ENCODE results near the gene PIPOX. TPM values are rescaled to one million over a fixed set of nuclear protein-coding genes. Genes with fewer than 3 reads are reported as not detected.

Gene PIPOX
- total and polyA plus RNA-seq, 2 experiments from 2014 or later: 10.2 to 15.8 TPM

GRCh38 chr17:29076722-29077121 is 33.8 kb downstream of the PIPOX start:
- Histone ChIP-seq H3K27ac (no peak overlapping the region), H3K27me3 (no peaks in the 10 kb centered on the region), H3K9me3 (ENCODE audit: low read depth) (no peaks in the 10 kb centered on the region), H4K20me1 (ENCODE audit: insufficient read depth, poor library complexity, severe bottlenecking) (no peaks in the 10 kb centered on the region), H3K4me3 (no peak overlapping the region), H2AFZ (no peak overlapping the region), H3K9me2 (replicated peaks; ENCODE audit: insufficient read depth) (no peaks in the 10 kb centered on the region), H3K36me3 (replicated peaks; ENCODE audit: insufficient read depth, low read depth) (no peaks in the 10 kb centered on the region), H3K4me1 (ENCODE audit: insufficient read depth) (no peaks in the 10 kb centered on the region), H3K4me2 (no peak overlapping the region), H3K79me2 (no peaks in the 10 kb centered on the region)
- DNase-seq (ENCODE audit: low spot score): no peak
- 94% methylated on average over 7 of the region's 7 CpGs for WGBS (ENCODE audit: low lambda C conversion rate, missing lambda C conversion rate)
- no peak for TF ChIP-seq EZH2phosphoT487 (IDR thresholded peaks at IDR 0.05; ENCODE audit: low read depth, severe bottlenecking, unreplicated experiment)
- no peak for TF ChIP-seq EZH2 (IDR thresholded peaks at IDR 0.05; ENCODE audit: borderline replicate concordance)
- no peak for TF ChIP-seq CTCF (IDR thresholded peaks at IDR 0.05; ENCODE audit: poor library complexity)

- no peaks in the 10 kb centered on the region for H3K79me2 ChIP-seq
- H2AFZ ChIP-seq: no peak overlapping the region
- no peaks in the 10 kb centered on the region for H3K36me3 ChIP-seq (replicated peaks; ENCODE audit: insufficient read depth, low read depth)
- H3K4me3 ChIP-seq: no peak overlapping the region
- H3K9me3 ChIP-seq (ENCODE audit: low read depth): no peaks in the 10 kb centered on the region
- no peak overlapping the region for H3K4me2 ChIP-seq
- 93% methylated on average over 7 of the region's 7 CpGs for WGBS (ENCODE audit: low lambda C conversion rate, missing lambda C conversion rate)
- no peaks in the 10 kb centered on the region for H4K20me1 ChIP-seq (ENCODE audit: insufficient read depth, poor library complexity, severe bottlenecking)
- no peaks in the 10 kb centered on the region for H3K9me2 ChIP-seq (replicated peaks; ENCODE audit: insufficient read depth)
- H3K4me1 ChIP-seq (ENCODE audit: insufficient read depth): no peaks in the 10 kb centered on the region
- TF ChIP-seq EZH2 (IDR thresholded peaks at IDR 0.05; ENCODE audit: borderline replicate concordance) (no peak), CTCF (IDR thresholded peaks at IDR 0.05; ENCODE audit: poor library complexity) (no peak), EZH2phosphoT487 (IDR thresholded peaks at IDR 0.05; ENCODE audit: low read depth, severe bottlenecking, unreplicated experiment) (no peak)
- no peak overlapping the region for H3K27ac ChIP-seq
- no peaks in the 10 kb centered on the region for H3K27me3 ChIP-seq
- DNase-seq (ENCODE audit: low spot score): no peak
These were observed 34.4 kb downstream of the PIPOX start for GRCh38 chr17:29077320-29077719.

- Histone ChIP-seq H3K27ac (no peak overlapping the region), H4K20me1 (ENCODE audit: insufficient read depth, poor library complexity, severe bottlenecking) (no peaks in the 10 kb centered on the region), H3K4me1 (ENCODE audit: insufficient read depth) (no peaks in the 10 kb centered on the region), H2AFZ (no peak overlapping the region), H3K4me2 (no peak overlapping the region), H3K36me3 (replicated peaks; ENCODE audit: insufficient read depth, low read depth) (no peaks in the 10 kb centered on the region), H3K9me3 (ENCODE audit: low read depth) (no peaks in the 10 kb centered on the region), H3K79me2 (no peaks in the 10 kb centered on the region), H3K9me2 (replicated peaks; ENCODE audit: insufficient read depth) (no peaks in the 10 kb centered on the region), H3K4me3 (no peak overlapping the region), H3K27me3 (no peaks in the 10 kb centered on the region)
- TF ChIP-seq CTCF (IDR thresholded peaks at IDR 0.05; ENCODE audit: poor library complexity) (no peak), EZH2phosphoT487 (IDR thresholded peaks at IDR 0.05; ENCODE audit: low read depth, severe bottlenecking, unreplicated experiment) (no peak), EZH2 (IDR thresholded peaks at IDR 0.05; ENCODE audit: borderline replicate concordance) (no peak)
- no peak for DNase-seq (ENCODE audit: low spot score)
- 92% methylated on average over 9 of the region's 9 CpGs for WGBS (ENCODE audit: low lambda C conversion rate, missing lambda C conversion rate)
These were observed 35.5 kb downstream of the PIPOX start for GRCh38 chr17:29078183-29079045.
